Neural cell (in vitro differentiated cells): ENCODE measurements around the gene CPAMD8. TPM values are rescaled to one million over a fixed set of nuclear protein-coding genes. Genes with fewer than 3 reads are reported as not detected.

Source experiments
- H2AFZ ChIP-seq: fragments of 200-600, 300-800 bp; sonication (generic), shearing (Covaris generic); 2 replicates; pipeline ENCODE4 v1.6.0; 2014; ENCODE audit warnings: low read depth, mild to moderate bottlenecking, antibody characterized with exemption, low read length, moderate library complexity
- H3F3A ChIP-seq: fragments of 200-600 bp; shearing (Covaris generic); 2 replicates; pipeline ENCODE4 v1.6.1; 2016; ENCODE audit warnings: mild to moderate bottlenecking, moderate library complexity, mixed read lengths, antibody characterized with exemption, low read length; ENCODE audit not compliant: insufficient read depth, poor library complexity, severe bottlenecking
- H3K27ac ChIP-seq: fragments of 200-600, 300-800 bp; sonication (generic), shearing (Covaris generic); 2 replicates; pipeline ENCODE4 v1.5.1; 2014; ENCODE audit warnings: mild to moderate bottlenecking, low read length, moderate library complexity
- H3K27me3 ChIP-seq: fragments of 300-800, 200-600 bp; sonication (generic), shearing (Covaris generic); 2 replicates; pipeline ENCODE4 v1.6.0; 2014; ENCODE audit warnings: mild to moderate bottlenecking, low read depth, low read length, moderate library complexity; ENCODE audit not compliant: insufficient read depth
- H3K36me3 ChIP-seq: fragments of 300-800, 200-600 bp; sonication (generic), shearing (Covaris generic); 2 replicates; pipeline ENCODE4 v1.5.1; 2014; ENCODE audit warnings: mild to moderate bottlenecking, antibody characterized with exemption, low read length, moderate library complexity; ENCODE audit not compliant: insufficient read depth
- H3K4me2 ChIP-seq: fragments of 300-800, 200-600 bp; sonication (generic), shearing (Covaris generic); 2 replicates; pipeline ENCODE4 v1.6.0; 2014; ENCODE audit warnings: mild to moderate bottlenecking, low read length
- H3K4me3 ChIP-seq: fragments of 300-800, 200-600 bp; sonication (generic), shearing (Covaris generic); 2 replicates; pipeline ENCODE4 v1.5.1; 2014; ENCODE audit warnings: mild to moderate bottlenecking, low read length, moderate library complexity
- H3K79me2 ChIP-seq: fragments of 200-600 bp; shearing (Covaris generic); replicated peaks from 2 replicates; pipeline ENCODE4 v1.6.0; 2014; ENCODE audit warnings: mild to moderate bottlenecking, low read length, moderate library complexity; ENCODE audit not compliant: insufficient read depth
- H3K9ac ChIP-seq: fragments of 300-800, 200-600 bp; sonication (generic), shearing (Covaris generic); 2 replicates; pipeline ENCODE4 v1.6.1; 2016; ENCODE audit warnings: mild to moderate bottlenecking, low read length, mixed read lengths
- H3K9me2 ChIP-seq: fragments of 200-600 bp; shearing (Covaris generic); 2 replicates; pipeline ENCODE4 v1.6.1; 2016; ENCODE audit warnings: mild to moderate bottlenecking, low read length, mixed read lengths; ENCODE audit not compliant: insufficient read depth
- H3K9me3 ChIP-seq: fragments of 200-600, 300-800 bp; sonication (generic), shearing (Covaris generic); 2 replicates; pipeline ENCODE4 v1.6.1; 2016; ENCODE audit warnings: mild to moderate bottlenecking, mixed run types, low read length, moderate library complexity, mixed read lengths
- H4K20me1 ChIP-seq: fragments of 200-600 bp; shearing (Covaris generic); 2 replicates; pipeline ENCODE4 v1.6.1; 2016; ENCODE audit warnings: mild to moderate bottlenecking, mixed run types; ENCODE audit not compliant: insufficient read depth
- EP300 ChIP-seq: fragments of 450-650 bp; conservative IDR thresholded peaks from 2 replicates; pipeline ENCODE4 v1.6.1; 2014; ENCODE audit warnings: antibody characterized with exemption, mild to moderate bottlenecking, moderate library complexity; ENCODE audit not compliant: poor library complexity, severe bottlenecking
- EZH2 ChIP-seq: fragments of 200-600, 300-800 bp; shearing (Covaris generic), sonication (generic); IDR thresholded peaks from 2 replicates; pipeline ENCODE4 v1.6.1; 2014; ENCODE audit warnings: antibody characterized with exemption, low read length, borderline replicate concordance, mild to moderate bottlenecking; ENCODE audit not compliant: insufficient read depth, poor library complexity, severe bottlenecking
- MXI1 ChIP-seq: fragments of 450-650 bp; conservative IDR thresholded peaks from 2 replicates; pipeline ENCODE4 v1.6.1; 2014; ENCODE audit warnings: antibody characterized with exemption, mild to moderate bottlenecking; ENCODE audit not compliant: poor library complexity, severe bottlenecking
- POLR2AphosphoS5 ChIP-seq: IDR thresholded peaks from 2 replicates; pipeline ENCODE4 v1.6.1; 2012
- RAD21 ChIP-seq: fragments of 450-650 bp; conservative IDR thresholded peaks from 2 replicates; pipeline ENCODE4 v1.6.1; 2014; ENCODE audit warnings: antibody characterized with exemption, mild to moderate bottlenecking, moderate library complexity
- SMC3 ChIP-seq: fragments of 450-650 bp; conservative IDR thresholded peaks from 2 replicates; pipeline ENCODE4 v1.6.1; 2014; ENCODE audit warnings: antibody characterized with exemption, mild to moderate bottlenecking, moderate library complexity; ENCODE audit not compliant: poor library complexity
- TAF1 ChIP-seq: IDR thresholded peaks from 2 replicates; pipeline ENCODE4 v1.6.1; 2012; ENCODE audit warnings: low read depth
- polyA plus RNA-seq: library from polyadenylated mRNA; depleted of rRNA; stranded (reverse); fragments of >200 nt; gene quantifications from 2 replicates; pipeline ENCODE4 v1.2.3, GENCODE V29; 2014
- TF ChIP-seq, protein P1 (sequence below): fragments of 450-650 bp; IDR thresholded peaks from 2 replicates; pipeline ENCODE4 v1.5.1; 2014; ENCODE audit warnings: antibody characterized with exemption, mild to moderate bottlenecking, moderate library complexity; ENCODE audit not compliant: poor library complexity, severe bottlenecking
- TF ChIP-seq, protein P2 (sequence below): IDR thresholded peaks from 2 replicates; pipeline ENCODE4 v1.6.1; 2012; ENCODE audit warnings: borderline replicate concordance

Gene CPAMD8
- polyA plus RNA-seq, 1 donor from 2014 or later, result 1.9 TPM

DNA sequence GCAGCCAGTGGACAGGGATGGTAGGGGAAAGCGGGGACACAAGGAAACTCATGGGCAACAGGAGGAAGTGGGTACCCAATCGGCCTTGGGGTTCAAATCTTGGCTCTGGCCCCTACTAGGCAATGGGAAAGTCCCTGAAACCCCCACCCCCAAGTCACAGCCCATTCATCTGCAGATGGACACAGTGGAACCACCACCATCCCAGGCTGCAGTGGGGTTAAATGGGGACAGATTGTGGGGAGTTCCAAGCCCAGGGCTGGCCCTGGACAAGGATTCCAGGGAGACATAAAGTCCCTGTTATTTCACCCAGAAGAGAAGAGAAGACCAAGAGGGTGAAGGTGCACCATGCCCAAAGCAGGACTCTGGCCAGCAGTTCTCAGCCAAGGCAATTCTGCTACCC lies 48.5 kb downstream of the CPAMD8 start:
- no peak for TF ChIP-seq MXI1
- TF ChIP-seq TAF1, result no peak
- no peak for TF ChIP-seq EZH2
- TF ChIP-seq, protein P1, sequence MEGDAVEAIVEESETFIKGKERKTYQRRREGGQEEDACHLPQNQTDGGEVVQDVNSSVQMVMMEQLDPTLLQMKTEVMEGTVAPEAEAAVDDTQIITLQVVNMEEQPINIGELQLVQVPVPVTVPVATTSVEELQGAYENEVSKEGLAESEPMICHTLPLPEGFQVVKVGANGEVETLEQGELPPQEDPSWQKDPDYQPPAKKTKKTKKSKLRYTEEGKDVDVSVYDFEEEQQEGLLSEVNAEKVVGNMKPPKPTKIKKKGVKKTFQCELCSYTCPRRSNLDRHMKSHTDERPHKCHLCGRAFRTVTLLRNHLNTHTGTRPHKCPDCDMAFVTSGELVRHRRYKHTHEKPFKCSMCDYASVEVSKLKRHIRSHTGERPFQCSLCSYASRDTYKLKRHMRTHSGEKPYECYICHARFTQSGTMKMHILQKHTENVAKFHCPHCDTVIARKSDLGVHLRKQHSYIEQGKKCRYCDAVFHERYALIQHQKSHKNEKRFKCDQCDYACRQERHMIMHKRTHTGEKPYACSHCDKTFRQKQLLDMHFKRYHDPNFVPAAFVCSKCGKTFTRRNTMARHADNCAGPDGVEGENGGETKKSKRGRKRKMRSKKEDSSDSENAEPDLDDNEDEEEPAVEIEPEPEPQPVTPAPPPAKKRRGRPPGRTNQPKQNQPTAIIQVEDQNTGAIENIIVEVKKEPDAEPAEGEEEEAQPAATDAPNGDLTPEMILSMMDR, result no peak
- no peak for TF ChIP-seq SMC3
- no peak for TF ChIP-seq RAD21
- TF ChIP-seq, protein P2, sequence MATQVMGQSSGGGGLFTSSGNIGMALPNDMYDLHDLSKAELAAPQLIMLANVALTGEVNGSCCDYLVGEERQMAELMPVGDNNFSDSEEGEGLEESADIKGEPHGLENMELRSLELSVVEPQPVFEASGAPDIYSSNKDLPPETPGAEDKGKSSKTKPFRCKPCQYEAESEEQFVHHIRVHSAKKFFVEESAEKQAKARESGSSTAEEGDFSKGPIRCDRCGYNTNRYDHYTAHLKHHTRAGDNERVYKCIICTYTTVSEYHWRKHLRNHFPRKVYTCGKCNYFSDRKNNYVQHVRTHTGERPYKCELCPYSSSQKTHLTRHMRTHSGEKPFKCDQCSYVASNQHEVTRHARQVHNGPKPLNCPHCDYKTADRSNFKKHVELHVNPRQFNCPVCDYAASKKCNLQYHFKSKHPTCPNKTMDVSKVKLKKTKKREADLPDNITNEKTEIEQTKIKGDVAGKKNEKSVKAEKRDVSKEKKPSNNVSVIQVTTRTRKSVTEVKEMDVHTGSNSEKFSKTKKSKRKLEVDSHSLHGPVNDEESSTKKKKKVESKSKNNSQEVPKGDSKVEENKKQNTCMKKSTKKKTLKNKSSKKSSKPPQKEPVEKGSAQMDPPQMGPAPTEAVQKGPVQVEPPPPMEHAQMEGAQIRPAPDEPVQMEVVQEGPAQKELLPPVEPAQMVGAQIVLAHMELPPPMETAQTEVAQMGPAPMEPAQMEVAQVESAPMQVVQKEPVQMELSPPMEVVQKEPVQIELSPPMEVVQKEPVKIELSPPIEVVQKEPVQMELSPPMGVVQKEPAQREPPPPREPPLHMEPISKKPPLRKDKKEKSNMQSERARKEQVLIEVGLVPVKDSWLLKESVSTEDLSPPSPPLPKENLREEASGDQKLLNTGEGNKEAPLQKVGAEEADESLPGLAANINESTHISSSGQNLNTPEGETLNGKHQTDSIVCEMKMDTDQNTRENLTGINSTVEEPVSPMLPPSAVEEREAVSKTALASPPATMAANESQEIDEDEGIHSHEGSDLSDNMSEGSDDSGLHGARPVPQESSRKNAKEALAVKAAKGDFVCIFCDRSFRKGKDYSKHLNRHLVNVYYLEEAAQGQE, result no peak
- no peak for TF ChIP-seq POLR2AphosphoS5
- no peak for TF ChIP-seq EP300
- H2AFZ ChIP-seq, result no peak overlapping the region
- H4K20me1 ChIP-seq, result no peaks in the 10 kb centered on the region
- no peak overlapping the region for H3K27ac ChIP-seq
- no peak overlapping the region for H3K4me2 ChIP-seq
- no peak overlapping the region for H3K4me3 ChIP-seq
- H3K9me3 ChIP-seq, result no peaks in the 10 kb centered on the region
- no peak overlapping the region for H3K9ac ChIP-seq
- H3K36me3 ChIP-seq, result no peaks in the 10 kb centered on the region
- no peaks in the 10 kb centered on the region for H3K79me2 ChIP-seq
- H3K9me2 ChIP-seq, result no peaks in the 10 kb centered on the region
- H3F3A ChIP-seq, result no peaks in the 10 kb centered on the region
- H3K27me3 ChIP-seq, result no peaks in the 10 kb centered on the region

DNA sequence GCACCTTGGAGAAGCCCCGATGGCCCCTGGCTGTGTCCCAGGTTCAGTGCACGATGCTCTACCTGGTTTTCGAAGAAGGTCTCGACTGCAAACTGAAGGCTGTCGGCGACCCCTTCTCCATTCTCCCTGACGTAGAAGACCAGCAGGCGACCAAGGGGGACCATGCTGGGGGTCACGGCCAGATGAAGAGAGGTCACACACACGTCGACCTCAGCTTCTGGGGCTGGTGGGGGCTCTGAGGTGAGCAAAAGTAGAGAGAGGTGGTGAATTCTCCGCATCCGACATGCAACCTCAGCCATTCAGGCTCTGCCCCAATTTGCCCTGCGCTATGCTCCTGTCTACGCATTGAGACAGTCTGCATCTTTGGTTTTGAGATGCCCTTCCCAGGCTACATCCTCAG lies 49.3 kb downstream of the CPAMD8 start:
- no peaks in the 10 kb centered on the region for H3K36me3 ChIP-seq
- no peaks in the 10 kb centered on the region for H3K9me2 ChIP-seq
- no peak overlapping the region for H3K4me3 ChIP-seq
- H3K4me2 ChIP-seq, result no peak overlapping the region
- no peaks in the 10 kb centered on the region for H3F3A ChIP-seq
- no peak overlapping the region for H2AFZ ChIP-seq
- no peak overlapping the region for H3K27ac ChIP-seq
- no peak overlapping the region for H3K9ac ChIP-seq
- TF ChIP-seq, protein P2, result no peak
- TF ChIP-seq EP300 (no peak), RAD21 (no peak), EZH2 (no peak), MXI1 (no peak), POLR2AphosphoS5 (no peak), SMC3 (no peak), TAF1 (no peak)
- TF ChIP-seq, protein P1, result no peak
- H4K20me1 ChIP-seq, result no peaks in the 10 kb centered on the region
- H3K27me3 ChIP-seq, result no peaks in the 10 kb centered on the region
- H3K9me3 ChIP-seq, result no peaks in the 10 kb centered on the region
- no peaks in the 10 kb centered on the region for H3K79me2 ChIP-seq
